MM.1S (cell line): ENCODE measurements around the gene MALSU1.

Source experiments
- DNase-seq: peaks from one replicate; pipeline ENCODE4 v3.0.0-alpha.2; 2015
- H2AFZ ChIP-seq: fragments of 300-600 bp; sonication (generic); 2 replicates; pipeline ENCODE4 v1.6.0; 2016; ENCODE audit warnings: antibody characterized with exemption, low read length
- H3F3A ChIP-seq: fragments of 300-600 bp; sonication (generic); 2 replicates; pipeline ENCODE4 v1.6.1; 2016; ENCODE audit warnings: mild to moderate bottlenecking, antibody characterized with exemption, low read length, moderate library complexity, mixed read lengths; ENCODE audit not compliant: insufficient read depth
- H3K27ac ChIP-seq: fragments of 300-600 bp; sonication (generic); 2 replicates; pipeline ENCODE4 v1.5.1; 2016; ENCODE audit warnings: mild to moderate bottlenecking, low read length
- H3K27me3 ChIP-seq: fragments of 300-600 bp; sonication (generic); replicated peaks from 2 replicates; pipeline ENCODE4 v1.6.0; 2016; ENCODE audit warnings: low read length; ENCODE audit not compliant: insufficient read depth
- H3K36me3 ChIP-seq: fragments of 300-600 bp; sonication (generic); replicated peaks from 2 replicates; pipeline ENCODE4 v1.6.1; 2016; ENCODE audit warnings: mild to moderate bottlenecking, low read length, mixed read lengths; ENCODE audit not compliant: insufficient read depth
- H3K4me1 ChIP-seq: fragments of 300-600 bp; sonication (generic); 2 replicates; pipeline ENCODE4 v1.6.1; 2016; ENCODE audit warnings: low read length, mixed read lengths
- H3K4me2 ChIP-seq: fragments of 300-600 bp; sonication (generic); 2 replicates; pipeline ENCODE4 v1.6.0; 2016; ENCODE audit warnings: low read depth, low read length
- H3K4me3 ChIP-seq: fragments of 300-600 bp; sonication (generic); 2 replicates; pipeline ENCODE4 v1.5.1; 2016; ENCODE audit warnings: low read length, mixed read lengths
- H3K79me2 ChIP-seq: fragments of 300-600 bp; sonication (generic); 2 replicates; pipeline ENCODE4 v1.6.1; 2016; ENCODE audit warnings: mixed run types, low read length, mixed read lengths
- H3K9ac ChIP-seq: fragments of 300-600 bp; sonication (generic); 2 replicates; pipeline ENCODE4 v1.6.1; 2016; ENCODE audit warnings: low read length, mixed read lengths
- H3K9me2 ChIP-seq: fragments of 300-600 bp; sonication (generic); replicated peaks from 2 replicates; pipeline ENCODE4 v1.6.1; 2016; ENCODE audit warnings: mild to moderate bottlenecking, low read length, mixed read lengths; ENCODE audit not compliant: insufficient read depth
- H3K9me3 ChIP-seq: fragments of 300-600 bp; sonication (generic); replicated peaks from 2 replicates; pipeline ENCODE4 v1.6.1; 2016; ENCODE audit warnings: mild to moderate bottlenecking, low read length, mixed read lengths; ENCODE audit not compliant: insufficient read depth
- H4K20me1 ChIP-seq: fragments of 300-600 bp; sonication (generic); 2 replicates; pipeline ENCODE4 v1.6.1; 2016; ENCODE audit warnings: mild to moderate bottlenecking, low read length, moderate library complexity, mixed read lengths; ENCODE audit not compliant: insufficient read depth
- CTCF ChIP-seq: fragments of 300-600 bp; sonication (generic); IDR thresholded peaks from 2 replicates; pipeline ENCODE4 v1.5.1; 2016; ENCODE audit warnings: antibody characterized with exemption, low read length, mixed read lengths
- EZH2 ChIP-seq: fragments of 300-600 bp; sonication (generic); optimal IDR thresholded peaks from 2 replicates; pipeline ENCODE3; 2017; ENCODE audit warnings: low read depth, mild to moderate bottlenecking, antibody characterized with exemption, low read length, mixed read lengths
- EZH2phosphoT487 ChIP-seq: fragments of 300-600 bp; sonication (generic); IDR thresholded peaks from 2 replicates; pipeline ENCODE4 v1.6.1; 2018; ENCODE audit warnings: antibody characterized with exemption, low read length

MALSU1 gene

DNA sequence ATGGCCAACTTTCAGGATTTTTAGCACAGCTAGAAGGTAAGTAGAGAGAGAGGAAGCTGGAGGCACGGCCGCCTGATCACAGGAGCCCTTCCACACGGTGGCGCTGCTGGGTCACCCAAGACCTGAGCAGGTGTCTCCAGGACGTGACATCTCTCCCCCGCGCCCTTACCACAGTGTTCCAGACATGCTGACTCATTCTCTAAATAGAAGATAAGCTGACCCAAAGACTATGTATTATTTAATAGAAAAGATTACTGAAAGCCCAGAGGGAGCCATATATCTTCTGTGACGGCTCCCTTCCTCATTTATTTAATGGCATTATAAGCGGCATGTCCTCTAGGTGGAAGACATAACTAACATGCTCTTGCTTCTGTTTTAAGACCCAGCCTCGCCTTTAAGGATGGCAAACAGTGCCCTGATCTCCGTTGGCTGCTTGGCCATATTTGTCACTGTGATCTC, 26.0 kb upstream of the MALSU1 start:
- H2AFZ ChIP-seq: peak overlapping the region; percentile 51
- peaks cover 5% of the 10 kb centered on the region; the same call in 1 of the 2 replicates for H3F3A ChIP-seq
- H3K79me2 ChIP-seq: peaks cover 12% of the 10 kb centered on the region
- H3K9me2 ChIP-seq: no peaks in the 10 kb centered on the region
- no peaks in the 10 kb centered on the region for H3K27me3 ChIP-seq
- peak overlapping the region; percentile 57 for H3K4me2 ChIP-seq
- peak overlapping the region; percentile 52 for H3K4me3 ChIP-seq
- no peaks in the 10 kb centered on the region for H4K20me1 ChIP-seq
- peaks cover 10% of the 10 kb centered on the region for H3K4me1 ChIP-seq
- no peaks in the 10 kb centered on the region for H3K9me3 ChIP-seq
- TF ChIP-seq EZH2 (no peak), CTCF (peak; percentile 86)
- peak overlapping the region; percentile 49 for H3K9ac ChIP-seq
- H3K27ac ChIP-seq: peak overlapping the region; percentile 62
- peak; percentile 97 for DNase-seq
- H3K36me3 ChIP-seq: no peaks in the 10 kb centered on the region

DNA sequence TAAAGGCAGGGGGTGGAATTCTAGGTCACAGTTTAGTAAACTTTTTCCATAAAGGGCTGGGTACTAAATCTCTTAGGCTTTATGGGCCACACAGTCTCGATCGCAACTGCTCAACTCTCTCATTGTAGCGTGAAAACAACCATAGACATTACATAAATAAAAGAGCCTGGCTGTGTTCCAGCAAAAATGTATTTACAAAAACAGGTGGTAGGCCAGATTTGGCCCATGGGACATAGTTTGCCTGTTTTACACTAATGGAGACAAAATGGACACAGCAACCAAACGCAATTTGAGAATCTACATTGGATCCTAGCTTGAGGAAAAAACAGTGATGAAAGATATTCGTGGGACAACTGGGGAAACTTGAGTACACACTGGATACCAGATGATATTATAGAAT, 23.2 kb upstream of the MALSU1 start:
- no peaks in the 10 kb centered on the region for H3K9me3 ChIP-seq
- peaks cover 10% of the 10 kb centered on the region for H3K4me1 ChIP-seq
- no peak overlapping the region for H3K4me2 ChIP-seq
- TF ChIP-seq EZH2phosphoT487 (no peak), EZH2 (no peak), CTCF (no peak)
- no peak for DNase-seq
- no peak overlapping the region for H2AFZ ChIP-seq
- H3K9ac ChIP-seq: no peak overlapping the region
- H3K27ac ChIP-seq: no peak overlapping the region
- no peak overlapping the region for H3K4me3 ChIP-seq
- peaks cover 5% of the 10 kb centered on the region; the same call in 1 of the 2 replicates for H3F3A ChIP-seq
- no peaks in the 10 kb centered on the region for H3K27me3 ChIP-seq
- H4K20me1 ChIP-seq: no peaks in the 10 kb centered on the region
- H3K79me2 ChIP-seq: peaks cover 12% of the 10 kb centered on the region
- no peaks in the 10 kb centered on the region for H3K36me3 ChIP-seq
- no peaks in the 10 kb centered on the region for H3K9me2 ChIP-seq

DNA sequence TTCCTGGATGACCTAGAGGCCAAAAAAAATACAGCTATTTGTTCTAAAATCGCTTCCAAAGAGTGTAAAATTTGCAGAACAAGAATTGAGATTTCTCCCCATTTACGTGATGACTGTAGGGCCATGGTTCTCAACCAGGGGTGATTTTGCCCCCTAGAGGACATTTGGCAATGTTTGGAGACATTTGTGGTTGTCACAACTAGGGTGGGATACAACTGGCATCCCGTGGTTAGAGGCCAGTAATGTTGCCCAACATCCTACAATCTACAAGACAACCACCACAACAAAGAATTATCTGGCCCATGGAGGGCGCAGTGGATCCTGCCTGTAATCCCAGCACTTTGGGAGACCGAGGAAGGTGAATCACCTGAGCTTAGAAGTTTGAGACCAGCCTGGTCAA, 22.8 kb upstream of the MALSU1 start:
- TF ChIP-seq EZH2phosphoT487: no peak
- TF ChIP-seq CTCF: peak; percentile 20; the same call in 1 of the 2 replicates
- TF ChIP-seq EZH2: no peak
- no peaks in the 10 kb centered on the region for H3K36me3 ChIP-seq
- H3K79me2 ChIP-seq: peaks cover 12% of the 10 kb centered on the region
- H3F3A ChIP-seq: peaks cover 5% of the 10 kb centered on the region; the same call in 1 of the 2 replicates
- H3K9me3 ChIP-seq: no peaks in the 10 kb centered on the region
- no peaks in the 10 kb centered on the region for H4K20me1 ChIP-seq
- no peak overlapping the region for H3K27ac ChIP-seq
- no peak overlapping the region for H3K4me3 ChIP-seq
- H3K4me2 ChIP-seq: no peak overlapping the region
- DNase-seq: no peak
- no peak overlapping the region for H2AFZ ChIP-seq
- H3K9ac ChIP-seq: no peak overlapping the region
- no peaks in the 10 kb centered on the region for H3K27me3 ChIP-seq
- no peaks in the 10 kb centered on the region for H3K9me2 ChIP-seq
- peaks cover 10% of the 10 kb centered on the region for H3K4me1 ChIP-seq
